DND-41 (cell line): ENCODE data around the gene WHRN.

Experiments
- ATAC-seq: fragments of 200-7000 bp; cut with Tn5 transposase; 3 replicates; pipeline ENCODE4 v1.9.1; 2021; ENCODE audit warnings: low read depth; ENCODE audit not compliant: insufficient read depth
- DNase-seq: peaks from one replicate; pipeline ENCODE4 v3.0.0-alpha.2; 2020
- H2AFZ ChIP-seq: 2 replicates; pipeline ENCODE4 v1.6.0; 2012; ENCODE audit warnings: low read depth, low read length
- H3K27ac ChIP-seq: 2 replicates; pipeline ENCODE4 v1.5.1; 2012; ENCODE audit warnings: low read length, inconsistent platforms
- H3K27me3 ChIP-seq: fragments of 200-600 bp; sonication (generic); 2 replicates; pipeline ENCODE4 v1.6.0; 2012; ENCODE audit warnings: low read length, mild to moderate bottlenecking, inconsistent platforms; ENCODE audit not compliant: insufficient read depth, poor library complexity
- H3K36me3 ChIP-seq: 2 replicates; pipeline ENCODE4 v1.5.1; 2012; ENCODE audit warnings: low read length, inconsistent platforms; ENCODE audit not compliant: insufficient read depth
- H3K4me1 ChIP-seq: 2 replicates; pipeline ENCODE4 v1.5.1; 2012; ENCODE audit warnings: mild to moderate bottlenecking, low read length; ENCODE audit not compliant: insufficient read depth
- H3K4me2 ChIP-seq: 2 replicates; pipeline ENCODE4 v1.6.0; 2012; ENCODE audit warnings: mild to moderate bottlenecking, moderate library complexity, low read length, inconsistent platforms; ENCODE audit not compliant: insufficient read depth
- H3K4me3 ChIP-seq, 2 experiments: fragments of 200-600 bp in 1 of 2; shearing (Covaris generic) in 1 of 2; 2 replicates each; pipeline ENCODE4 v1.5.1; 2012 to 2016; ENCODE audit warnings: inconsistent platforms in 2 of 2, low read length in 2 of 2, mild to moderate bottlenecking in 2 of 2, low read depth in 1 of 2, moderate library complexity in 1 of 2
- H3K79me2 ChIP-seq: 2 replicates; pipeline ENCODE4 v1.6.0; 2012; ENCODE audit warnings: low read length, inconsistent platforms; ENCODE audit not compliant: insufficient read depth
- H3K9ac ChIP-seq: 2 replicates; pipeline ENCODE4 v1.6.0; 2012; ENCODE audit warnings: low read depth, mild to moderate bottlenecking, inconsistent platforms, low read length, moderate library complexity
- H3K9me3 ChIP-seq: 2 replicates; pipeline ENCODE4 v1.5.1; 2012; ENCODE audit warnings: low read length, moderate library complexity, mild to moderate bottlenecking, inconsistent platforms; ENCODE audit not compliant: insufficient read depth, severe bottlenecking
- H4K20me1 ChIP-seq: 2 replicates; pipeline ENCODE4 v1.6.0; 2012; ENCODE audit warnings: low read length; ENCODE audit not compliant: insufficient read depth
- CTCF ChIP-seq: IDR thresholded peaks from 2 replicates; pipeline ENCODE4 v1.5.1; 2012; ENCODE audit warnings: borderline replicate concordance, low read length, moderate library complexity, mild to moderate bottlenecking; ENCODE audit not compliant: poor library complexity, severe bottlenecking; ENCODE audit errors: extremely low read depth
- EZH2 ChIP-seq: IDR thresholded peaks from 3 replicates; pipeline ENCODE4 v1.6.1; 2012; ENCODE audit warnings: borderline replicate concordance, low read depth, mild to moderate bottlenecking, moderate library complexity, low read length, inconsistent platforms; ENCODE audit not compliant: severe bottlenecking

WHRN gene

GRCh38 chr9:114465906-114466900 is 39.1 kb downstream of the WHRN start:
- no peaks in the 10 kb centered on the region for H3K9me3 ChIP-seq
- H3K4me3 ChIP-seq, result no peak overlapping the region
- no peaks in the 10 kb centered on the region for H4K20me1 ChIP-seq
- no peak overlapping the region for H3K27ac ChIP-seq
- H3K4me1 ChIP-seq, result no peaks in the 10 kb centered on the region
- ATAC-seq, result no peak
- no peak for DNase-seq
- H3K79me2 ChIP-seq, result no peaks in the 10 kb centered on the region
- H2AFZ ChIP-seq, result no peak overlapping the region
- no peak overlapping the region for H3K9ac ChIP-seq
- H3K4me2 ChIP-seq, result no peak overlapping the region
- TF ChIP-seq CTCF, result no peak
- no peak for TF ChIP-seq EZH2
- no peaks in the 10 kb centered on the region for H3K27me3 ChIP-seq
- no peaks in the 10 kb centered on the region for H3K36me3 ChIP-seq

- Histone ChIP-seq H4K20me1 (no peaks in the 10 kb centered on the region), H3K79me2 (no peaks in the 10 kb centered on the region), H3K27me3 (no peaks in the 10 kb centered on the region), H3K4me2 (no peak overlapping the region), H3K27ac (no peak overlapping the region), H2AFZ (no peak overlapping the region), H3K4me1 (no peaks in the 10 kb centered on the region), H3K4me3 (no peak overlapping the region), H3K36me3 (no peaks in the 10 kb centered on the region), H3K9me3 (no peaks in the 10 kb centered on the region), H3K9ac (no peak overlapping the region)
- no peak for TF ChIP-seq EZH2
- TF ChIP-seq CTCF, result no peak
- ATAC-seq (no peak), DNase-seq (no peak)
Measured at GRCh38 chr9:114465417-114465816, 39.9 kb downstream of the WHRN start.

- Histone ChIP-seq H3K27ac (no peak overlapping the region), H3K4me2 (no peak overlapping the region), H3K4me1 (no peaks in the 10 kb centered on the region), H2AFZ (no peak overlapping the region), H3K27me3 (no peaks in the 10 kb centered on the region), H3K79me2 (no peaks in the 10 kb centered on the region), H3K9ac (no peak overlapping the region), H3K36me3 (no peaks in the 10 kb centered on the region), H3K9me3 (no peaks in the 10 kb centered on the region), H4K20me1 (no peaks in the 10 kb centered on the region), H3K4me3 (no peak overlapping the region)
- TF ChIP-seq EZH2 (no peak), CTCF (no peak)
- ATAC-seq (no peak), DNase-seq (no peak)
Measured at GRCh38 chr9:114464281-114465051, 40.8 kb downstream of the WHRN start.
